HepG2 (cell line): ENCODE measurements around the gene STK11. TPM values are rescaled to one million over a fixed set of nuclear protein-coding genes. Genes with fewer than 3 reads are reported as not detected.

ENCODE experiments used
- ELF4 ChIP-seq: sonication (generic); formaldehyde crosslinking; IDR thresholded peaks from 2 replicates; pipeline ENCODE4 v1.5.0; 2020; ENCODE audit warnings: missing genetic modification reagents, mild to moderate bottlenecking, moderate library complexity, borderline replicate concordance
- KMT2A ChIP-seq: sonication (generic); formaldehyde crosslinking; IDR thresholded peaks from 2 replicates; pipeline ENCODE4 v1.4.0; 2020; ENCODE audit warnings: missing genetic modification reagents
- MTA3 ChIP-seq: sonication (generic); formaldehyde crosslinking; IDR thresholded peaks from 2 replicates; pipeline ENCODE4 v1.4.0; 2020; ENCODE audit warnings: missing genetic modification reagents
- NFRKB ChIP-seq: fragments of 450-650 bp; IDR thresholded peaks from 2 replicates; pipeline ENCODE4 v1.6.1; 2017
- YY1 ChIP-seq: IDR thresholded peaks from 2 replicates; pipeline ENCODE4 v1.6.1; 2011; ENCODE audit warnings: low read length, low read depth, moderate library complexity, mild to moderate bottlenecking; ENCODE audit not compliant: insufficient read depth, insufficient replicate concordance
- ZNF407 ChIP-seq: sonication (generic); formaldehyde crosslinking; IDR thresholded peaks from one replicate; pipeline ENCODE4 v1.5.1; 2020; ENCODE audit warnings: mild to moderate bottlenecking, missing genetic modification reagents; ENCODE audit errors: not compliant biosample characterization
- ZNF720 ChIP-seq: sonication (generic); formaldehyde crosslinking; IDR thresholded peaks from 2 replicates; pipeline ENCODE4 v1.4.0; 2020; ENCODE audit warnings: missing genetic modification reagents
- polyA plus RNA-seq, 8 experiments: library from polyadenylated mRNA; depleted of rRNA in 3 of 8; stranded (reverse) in 7 of 8; unstranded in 1 of 8; fragments of >200 nt; fragmentation: Illumina TruSeq in 4 of 8; extraction: Trizol in 4 of 8; gene quantifications; 2 replicates each; pipeline versions ENCODE4 v1.2.1 to v1.2.3, GENCODE V29; 2011 to 2016; ENCODE audit warnings: low read depth in 4 of 8, missing spikeins in 1 of 8, mixed read lengths in 1 of 8; ENCODE audit not compliant: insufficient read depth in 1 of 8
- total RNA-seq, 5 experiments: library from RNA; depleted of rRNA; stranded (reverse); fragments of >200 nt; fragmentation: Illumina TruSeq; extraction: Trizol; gene quantifications; 2 replicates each; pipeline ENCODE4 v1.2.3, GENCODE V29; 2016; ENCODE audit warnings: low read depth in 1 of 5
- TF ChIP-seq, protein P1 (sequence below): sonication (generic); formaldehyde crosslinking; IDR thresholded peaks from 2 replicates; pipeline ENCODE4 v1.5.0; 2020; ENCODE audit warnings: mild to moderate bottlenecking, missing genetic modification reagents
- TF ChIP-seq, protein P2 (sequence below): sonication (generic); formaldehyde crosslinking; IDR thresholded peaks from 2 replicates; pipeline ENCODE4 v1.9.0; 2021; ENCODE audit warnings: missing genetic modification reagents, borderline replicate concordance
- TF ChIP-seq, protein P3 (sequence below): sonication (generic); formaldehyde crosslinking; IDR thresholded peaks from 2 replicates; pipeline ENCODE4 v1.4.0; 2020; ENCODE audit warnings: missing genetic modification reagents, borderline replicate concordance
- TF ChIP-seq, protein P4 (sequence below): sonication (generic); formaldehyde crosslinking; IDR thresholded peaks from 2 replicates; pipeline ENCODE4; 2020; ENCODE audit warnings: missing genetic modification reagents, mild to moderate bottlenecking, borderline replicate concordance

Gene STK11
- total and polyA plus RNA-seq, 2 of the 13 experiments (the other 11 are each of a cell fraction or from before 2014, with no cell fraction given) = 27.5 to 43.6 TPM

GRCh38 chr19:1269478-1270212 is 64.1 kb downstream of the STK11 start (continued):
- no peak for TF ChIP-seq ZNF407 (CRISPR knock-in tag)
- TF ChIP-seq, protein P1, sequence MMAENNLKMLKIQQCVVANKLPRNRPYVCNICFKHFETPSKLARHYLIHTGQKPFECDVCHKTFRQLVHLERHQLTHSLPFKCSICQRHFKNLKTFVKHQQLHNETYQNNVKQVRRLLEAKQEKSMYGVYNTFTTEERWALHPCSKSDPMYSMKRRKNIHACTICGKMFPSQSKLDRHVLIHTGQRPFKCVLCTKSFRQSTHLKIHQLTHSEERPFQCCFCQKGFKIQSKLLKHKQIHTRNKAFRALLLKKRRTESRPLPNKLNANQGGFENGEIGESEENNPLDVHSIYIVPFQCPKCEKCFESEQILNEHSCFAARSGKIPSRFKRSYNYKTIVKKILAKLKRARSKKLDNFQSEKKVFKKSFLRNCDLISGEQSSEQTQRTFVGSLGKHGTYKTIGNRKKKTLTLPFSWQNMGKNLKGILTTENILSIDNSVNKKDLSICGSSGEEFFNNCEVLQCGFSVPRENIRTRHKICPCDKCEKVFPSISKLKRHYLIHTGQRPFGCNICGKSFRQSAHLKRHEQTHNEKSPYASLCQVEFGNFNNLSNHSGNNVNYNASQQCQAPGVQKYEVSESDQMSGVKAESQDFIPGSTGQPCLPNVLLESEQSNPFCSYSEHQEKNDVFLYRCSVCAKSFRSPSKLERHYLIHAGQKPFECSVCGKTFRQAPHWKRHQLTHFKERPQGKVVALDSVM (CRISPR knock-in tag) = no peak
- TF ChIP-seq, protein P2, sequence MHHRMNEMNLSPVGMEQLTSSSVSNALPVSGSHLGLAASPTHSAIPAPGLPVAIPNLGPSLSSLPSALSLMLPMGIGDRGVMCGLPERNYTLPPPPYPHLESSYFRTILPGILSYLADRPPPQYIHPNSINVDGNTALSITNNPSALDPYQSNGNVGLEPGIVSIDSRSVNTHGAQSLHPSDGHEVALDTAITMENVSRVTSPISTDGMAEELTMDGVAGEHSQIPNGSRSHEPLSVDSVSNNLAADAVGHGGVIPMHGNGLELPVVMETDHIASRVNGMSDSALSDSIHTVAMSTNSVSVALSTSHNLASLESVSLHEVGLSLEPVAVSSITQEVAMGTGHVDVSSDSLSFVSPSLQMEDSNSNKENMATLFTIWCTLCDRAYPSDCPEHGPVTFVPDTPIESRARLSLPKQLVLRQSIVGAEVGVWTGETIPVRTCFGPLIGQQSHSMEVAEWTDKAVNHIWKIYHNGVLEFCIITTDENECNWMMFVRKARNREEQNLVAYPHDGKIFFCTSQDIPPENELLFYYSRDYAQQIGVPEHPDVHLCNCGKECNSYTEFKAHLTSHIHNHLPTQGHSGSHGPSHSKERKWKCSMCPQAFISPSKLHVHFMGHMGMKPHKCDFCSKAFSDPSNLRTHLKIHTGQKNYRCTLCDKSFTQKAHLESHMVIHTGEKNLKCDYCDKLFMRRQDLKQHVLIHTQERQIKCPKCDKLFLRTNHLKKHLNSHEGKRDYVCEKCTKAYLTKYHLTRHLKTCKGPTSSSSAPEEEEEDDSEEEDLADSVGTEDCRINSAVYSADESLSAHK (CRISPR knock-in tag) = no peak
- no peak for TF ChIP-seq MTA3 (CRISPR knock-in tag)
- no peak for TF ChIP-seq NFRKB
- no peak for TF ChIP-seq ZNF720 (CRISPR knock-in tag)
- TF ChIP-seq ELF4 = no peak
- TF ChIP-seq KMT2A (CRISPR knock-in tag) = no peak
- TF ChIP-seq, protein P3, sequence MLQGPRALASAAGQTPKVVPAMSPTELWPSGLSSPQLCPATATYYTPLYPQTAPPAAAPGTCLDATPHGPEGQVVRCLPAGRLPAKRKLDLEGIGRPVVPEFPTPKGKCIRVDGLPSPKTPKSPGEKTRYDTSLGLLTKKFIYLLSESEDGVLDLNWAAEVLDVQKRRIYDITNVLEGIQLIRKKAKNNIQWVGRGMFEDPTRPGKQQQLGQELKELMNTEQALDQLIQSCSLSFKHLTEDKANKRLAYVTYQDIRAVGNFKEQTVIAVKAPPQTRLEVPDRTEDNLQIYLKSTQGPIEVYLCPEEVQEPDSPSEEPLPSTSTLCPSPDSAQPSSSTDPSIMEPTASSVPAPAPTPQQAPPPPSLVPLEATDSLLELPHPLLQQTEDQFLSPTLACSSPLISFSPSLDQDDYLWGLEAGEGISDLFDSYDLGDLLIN = no peak
- peak; percentile 99 for TF ChIP-seq YY1
- TF ChIP-seq, protein P4, sequence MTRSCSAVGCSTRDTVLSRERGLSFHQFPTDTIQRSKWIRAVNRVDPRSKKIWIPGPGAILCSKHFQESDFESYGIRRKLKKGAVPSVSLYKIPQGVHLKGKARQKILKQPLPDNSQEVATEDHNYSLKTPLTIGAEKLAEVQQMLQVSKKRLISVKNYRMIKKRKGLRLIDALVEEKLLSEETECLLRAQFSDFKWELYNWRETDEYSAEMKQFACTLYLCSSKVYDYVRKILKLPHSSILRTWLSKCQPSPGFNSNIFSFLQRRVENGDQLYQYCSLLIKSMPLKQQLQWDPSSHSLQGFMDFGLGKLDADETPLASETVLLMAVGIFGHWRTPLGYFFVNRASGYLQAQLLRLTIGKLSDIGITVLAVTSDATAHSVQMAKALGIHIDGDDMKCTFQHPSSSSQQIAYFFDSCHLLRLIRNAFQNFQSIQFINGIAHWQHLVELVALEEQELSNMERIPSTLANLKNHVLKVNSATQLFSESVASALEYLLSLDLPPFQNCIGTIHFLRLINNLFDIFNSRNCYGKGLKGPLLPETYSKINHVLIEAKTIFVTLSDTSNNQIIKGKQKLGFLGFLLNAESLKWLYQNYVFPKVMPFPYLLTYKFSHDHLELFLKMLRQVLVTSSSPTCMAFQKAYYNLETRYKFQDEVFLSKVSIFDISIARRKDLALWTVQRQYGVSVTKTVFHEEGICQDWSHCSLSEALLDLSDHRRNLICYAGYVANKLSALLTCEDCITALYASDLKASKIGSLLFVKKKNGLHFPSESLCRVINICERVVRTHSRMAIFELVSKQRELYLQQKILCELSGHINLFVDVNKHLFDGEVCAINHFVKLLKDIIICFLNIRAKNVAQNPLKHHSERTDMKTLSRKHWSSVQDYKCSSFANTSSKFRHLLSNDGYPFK = no peak
